Measurements from ENCODE around the gene BHLHE40. TPM values are rescaled to one million over a fixed set of nuclear protein-coding genes. Genes with fewer than 3 reads are reported as not detected.

Gene BHLHE40
- polyA plus RNA-seq, 1 of the 3 experiments (the other 2 are of a cell fraction): 62.2 TPM

- TF ChIP-seq CHD2 (IDR thresholded peaks at IDR 0.05; ENCODE audit: low read length, partially characterized antibody) (no peak), NRF1 (IDR thresholded peaks at IDR 0.05; ENCODE audit: low read depth, low read length) (no peak), EZH2phosphoT487 (IDR thresholded peaks at IDR 0.05; ENCODE audit: borderline replicate concordance, low read depth) (no peak), TAF1 (IDR thresholded peaks at IDR 0.05; ENCODE audit: borderline replicate concordance, low read depth, low read length) (no peak), TEAD4 (IDR thresholded peaks at IDR 0.05; ENCODE audit: borderline replicate concordance, insufficient read depth) (no peak), SMC3 (IDR thresholded peaks at IDR 0.05; ENCODE audit: low read depth, low read length) (no peak), RXRA (IDR thresholded peaks at IDR 0.05; ENCODE audit: borderline replicate concordance, low read depth) (no peak)
Measured at GRCh38 chr3:4953119-4953518, 26.1 kb upstream of the BHLHE40 start (continued).

- no peak for TF ChIP-seq USF1 (IDR thresholded peaks at IDR 0.05; ENCODE audit: borderline replicate concordance, low read depth)
- TF ChIP-seq JUND (IDR thresholded peaks at IDR 0.05): no peak
- TF ChIP-seq CTCF (IDR thresholded peaks at IDR 0.05): no peak
- ChIA-PET CTCF (no interaction called here), POLR2A (no interaction called here)
- Histone ChIP-seq H3K9ac (no peak overlapping the region), H3K9me2 (no peaks in the 10 kb centered on the region), H3K79me2 (ENCODE audit: insufficient read depth) (no peaks in the 10 kb centered on the region), H3K4me1 (ENCODE audit: control insufficient read depth in 1 of 2, insufficient read depth in 2 of 2, low read depth in 1 of 2, low read length in 1 of 2) (no peaks in the 10 kb centered on the region; a peak in 1 of 4 replicates), H3K4me2 (no peak overlapping the region), H3K4me3 (ENCODE audit: low read depth in 2 of 2, low read length in 1 of 2) (no peak overlapping the region), H3K9me3 (peaks cover 5% of the 10 kb centered on the region; the same call in 1 of the 2 replicates), H3F3A (replicated peaks; ENCODE audit: insufficient read depth) (peaks cover 4% of the 10 kb centered on the region), H3K27ac (ENCODE audit: low read depth in 2 of 2, low read length in 1 of 2) (no peak overlapping the region), H3K27me3 (ENCODE audit: insufficient read depth) (no peaks in the 10 kb centered on the region), H4K20me1 (ENCODE audit: insufficient read depth) (no peaks in the 10 kb centered on the region), H2AFZ (ENCODE audit: low read depth) (no peak overlapping the region), H3K36me3 (replicated peaks in 1 of 2; ENCODE audit: control insufficient read depth in 1 of 2, insufficient read depth in 2 of 2, low read length in 1 of 2) (no peaks in the 10 kb centered on the region)
- no peak for DNase-seq
- WGBS (ENCODE audit: low lambda C conversion rate): 49% methylated on average over 6 of the region's 6 CpGs
Measured at GRCh38 chr3:4954256-4955000, 24.8 kb upstream of the BHLHE40 start.

GRCh38 chr3:4956099-4956498 is 23.1 kb upstream of the BHLHE40 start:
- H3K27me3 ChIP-seq (ENCODE audit: insufficient read depth): no peaks in the 10 kb centered on the region
- H3K27ac ChIP-seq (ENCODE audit: low read depth in 2 of 2, low read length in 1 of 2): no peak overlapping the region
- no peaks in the 10 kb centered on the region for H3K79me2 ChIP-seq (ENCODE audit: insufficient read depth)
- CTCF ChIA-PET: interaction anchor here (1.0 kb wide), 1 partner anchor 20 kb away, joined by 3 read pairs; no protein-coding TSS in a partner anchor
- no peaks in the 10 kb centered on the region; a peak in 1 of 4 replicates for H3K4me1 ChIP-seq (ENCODE audit: control insufficient read depth in 1 of 2, insufficient read depth in 2 of 2, low read depth in 1 of 2, low read length in 1 of 2)
- H4K20me1 ChIP-seq (ENCODE audit: insufficient read depth): no peaks in the 10 kb centered on the region
- H2AFZ ChIP-seq (ENCODE audit: low read depth): no peak overlapping the region
- POLR2A ChIA-PET: no interaction called here
- no peak overlapping the region for H3K4me3 ChIP-seq (ENCODE audit: low read depth in 2 of 2, low read length in 1 of 2)
- peaks cover 5% of the 10 kb centered on the region; the same call in 1 of the 2 replicates for H3K9me3 ChIP-seq
- H3K9ac ChIP-seq: no peak overlapping the region
- DNase-seq: no peak
- peaks cover 4% of the 10 kb centered on the region for H3F3A ChIP-seq (replicated peaks; ENCODE audit: insufficient read depth)
- no peak overlapping the region for H3K4me2 ChIP-seq
- no peaks in the 10 kb centered on the region for H3K36me3 ChIP-seq (replicated peaks in 1 of 2; ENCODE audit: control insufficient read depth in 1 of 2, insufficient read depth in 2 of 2, low read length in 1 of 2)
- no peaks in the 10 kb centered on the region for H3K9me2 ChIP-seq
- 67% methylated on average over 2 of the region's 2 CpGs for WGBS (ENCODE audit: low lambda C conversion rate)
- TF ChIP-seq EP300 (IDR thresholded peaks at IDR 0.05; ENCODE audit: borderline replicate concordance in 1 of 2, low read depth in 1 of 2, low read length in 1 of 2): no peak
- TF ChIP-seq YY1 (IDR thresholded peaks at IDR 0.05; ENCODE audit: low read depth): no peak
- no peak for TF ChIP-seq GATA2 (CRISPR knock-in tag; IDR thresholded peaks at IDR 0.05)
- no peak for TF ChIP-seq MXI1 (IDR thresholded peaks at IDR 0.05; ENCODE audit: low read depth, low read length)
- TF ChIP-seq CTCF (IDR thresholded peaks at IDR 0.05): no peak
- no peak for TF ChIP-seq CHD2 (IDR thresholded peaks at IDR 0.05; ENCODE audit: low read length, partially characterized antibody)
- TF ChIP-seq MAX (IDR thresholded peaks at IDR 0.05; ENCODE audit: low read depth): no peak
- TF ChIP-seq RCOR1 (IDR thresholded peaks at IDR 0.05; ENCODE audit: low read length): no peak
- no peak for TF ChIP-seq USF1 (IDR thresholded peaks at IDR 0.05; ENCODE audit: borderline replicate concordance, low read depth)
- TF ChIP-seq FOXM1 (IDR thresholded peaks at IDR 0.05; ENCODE audit: low read depth): no peak
- TF ChIP-seq SIN3A (IDR thresholded peaks at IDR 0.05; ENCODE audit: borderline replicate concordance, low read depth, low read length): no peak
